ENCODE data around the gene CCR8.

CCR8 gene

DNA sequence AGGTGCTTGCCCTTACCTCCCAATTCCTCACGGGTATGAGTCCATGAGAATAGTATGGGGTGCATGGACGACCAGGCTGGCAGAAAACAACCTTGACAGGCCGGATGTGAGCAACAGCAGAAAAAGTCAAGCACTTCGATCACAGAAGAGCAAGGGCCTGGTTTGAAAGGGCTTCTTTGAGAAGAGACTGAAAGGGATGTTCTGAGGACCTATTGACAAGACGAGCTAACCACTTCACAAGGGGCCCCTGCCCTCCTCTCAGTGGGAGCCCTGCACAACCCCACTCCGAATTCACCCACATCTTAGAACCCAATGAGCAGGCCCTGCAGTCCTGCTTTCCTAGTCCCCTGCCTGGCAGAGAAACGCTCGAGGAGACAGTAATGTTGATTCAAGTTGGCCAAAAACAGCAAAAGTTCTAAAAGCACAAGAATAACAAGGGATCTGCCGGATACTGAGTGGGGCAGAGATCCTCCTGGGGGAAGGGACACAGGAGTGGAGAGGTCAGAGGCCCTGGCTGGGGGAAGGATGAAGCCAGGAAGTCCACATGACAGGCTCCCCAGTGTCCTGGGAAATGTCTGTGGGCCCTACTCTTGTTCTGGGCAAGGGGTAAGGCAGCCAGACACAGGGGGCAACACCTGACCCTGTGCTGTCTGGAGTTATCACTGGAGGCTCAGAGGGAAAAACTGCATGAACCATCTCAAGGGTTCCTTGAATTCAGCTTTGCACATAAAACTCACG is 34.9 kb upstream of the CCR8 start:
- TF ChIP-seq, protein P1, sequence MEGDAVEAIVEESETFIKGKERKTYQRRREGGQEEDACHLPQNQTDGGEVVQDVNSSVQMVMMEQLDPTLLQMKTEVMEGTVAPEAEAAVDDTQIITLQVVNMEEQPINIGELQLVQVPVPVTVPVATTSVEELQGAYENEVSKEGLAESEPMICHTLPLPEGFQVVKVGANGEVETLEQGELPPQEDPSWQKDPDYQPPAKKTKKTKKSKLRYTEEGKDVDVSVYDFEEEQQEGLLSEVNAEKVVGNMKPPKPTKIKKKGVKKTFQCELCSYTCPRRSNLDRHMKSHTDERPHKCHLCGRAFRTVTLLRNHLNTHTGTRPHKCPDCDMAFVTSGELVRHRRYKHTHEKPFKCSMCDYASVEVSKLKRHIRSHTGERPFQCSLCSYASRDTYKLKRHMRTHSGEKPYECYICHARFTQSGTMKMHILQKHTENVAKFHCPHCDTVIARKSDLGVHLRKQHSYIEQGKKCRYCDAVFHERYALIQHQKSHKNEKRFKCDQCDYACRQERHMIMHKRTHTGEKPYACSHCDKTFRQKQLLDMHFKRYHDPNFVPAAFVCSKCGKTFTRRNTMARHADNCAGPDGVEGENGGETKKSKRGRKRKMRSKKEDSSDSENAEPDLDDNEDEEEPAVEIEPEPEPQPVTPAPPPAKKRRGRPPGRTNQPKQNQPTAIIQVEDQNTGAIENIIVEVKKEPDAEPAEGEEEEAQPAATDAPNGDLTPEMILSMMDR (conservative IDR thresholded peaks at IDR 0.05) = no peak
- H3K27ac ChIP-seq = no peak overlapping the region

DNA sequence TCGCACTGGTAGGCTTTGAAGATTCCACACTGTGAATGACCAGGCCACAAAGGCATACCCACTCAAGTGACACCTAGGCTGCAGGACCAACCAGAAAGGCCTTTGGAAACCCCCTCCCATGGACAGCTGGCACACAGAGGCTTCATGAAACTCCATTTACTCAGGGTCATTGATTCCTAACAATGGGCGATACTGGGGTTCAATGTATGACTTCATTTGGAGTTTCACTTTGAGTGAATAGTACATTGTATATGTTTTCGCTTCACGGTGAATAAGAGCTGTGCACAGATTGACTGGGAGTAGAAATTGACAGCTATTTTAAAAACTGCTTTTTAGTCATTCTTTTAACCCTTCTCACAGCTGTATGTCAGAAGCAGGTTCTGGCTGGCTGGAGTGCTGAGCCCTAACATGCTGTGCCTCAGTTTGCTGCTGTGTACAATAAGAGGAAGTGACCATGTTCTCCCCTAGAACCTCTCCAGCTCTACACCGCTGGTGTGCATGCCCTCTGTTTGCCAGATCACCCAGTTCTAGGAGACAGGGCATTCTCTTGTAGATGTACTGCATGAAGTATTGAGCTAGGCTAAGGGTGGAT is 34.2 kb upstream of the CCR8 start:
- TF ChIP-seq, protein P1 (conservative IDR thresholded peaks at IDR 0.05) = no peak
- no peak overlapping the region for H3K27ac ChIP-seq

DNA sequence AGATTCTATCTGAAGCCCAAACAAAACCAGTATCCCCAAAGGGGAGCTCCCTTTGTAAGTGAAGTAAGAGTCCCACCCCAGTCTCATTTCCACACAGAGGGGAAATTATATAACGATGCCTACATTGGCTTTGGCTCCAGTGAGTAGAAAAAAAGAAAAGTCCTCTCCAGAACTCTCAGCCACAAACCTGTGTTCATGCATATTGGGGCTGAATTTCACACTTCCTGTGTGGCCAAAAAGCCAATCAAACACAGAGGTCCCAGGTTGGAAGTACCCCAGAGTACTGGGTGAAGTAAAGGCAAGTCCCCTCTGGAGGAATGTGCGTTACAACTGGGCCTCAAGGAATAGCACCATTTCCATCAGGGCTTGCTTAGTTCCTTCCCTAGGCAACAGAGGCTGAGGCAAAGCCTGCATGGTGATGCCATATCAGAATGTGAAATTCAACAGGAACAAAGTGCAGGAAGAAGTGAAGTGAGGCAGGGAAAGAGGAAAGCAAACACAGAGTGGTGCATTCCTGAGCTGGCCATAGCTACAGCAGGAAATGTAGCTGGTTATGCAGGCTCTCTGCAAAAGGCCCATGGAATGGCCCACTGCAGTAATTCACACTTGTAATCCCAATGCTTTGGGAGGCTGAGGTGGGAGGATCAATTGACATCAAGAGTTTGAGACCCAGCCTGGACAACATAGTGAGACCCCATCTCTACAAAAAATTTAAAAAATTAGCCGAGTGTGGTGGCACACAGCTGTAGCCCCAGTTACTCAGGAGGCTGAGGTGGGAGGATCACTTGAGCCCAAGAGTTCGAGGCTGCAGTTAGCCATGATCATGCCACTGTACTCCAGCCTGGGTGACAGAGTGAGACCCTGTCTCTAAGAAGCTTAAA is 33.1 kb upstream of the CCR8 start:
- no peak overlapping the region for H3K27ac ChIP-seq
- TF ChIP-seq, protein P1 (conservative IDR thresholded peaks at IDR 0.05) = no peak

DNA sequence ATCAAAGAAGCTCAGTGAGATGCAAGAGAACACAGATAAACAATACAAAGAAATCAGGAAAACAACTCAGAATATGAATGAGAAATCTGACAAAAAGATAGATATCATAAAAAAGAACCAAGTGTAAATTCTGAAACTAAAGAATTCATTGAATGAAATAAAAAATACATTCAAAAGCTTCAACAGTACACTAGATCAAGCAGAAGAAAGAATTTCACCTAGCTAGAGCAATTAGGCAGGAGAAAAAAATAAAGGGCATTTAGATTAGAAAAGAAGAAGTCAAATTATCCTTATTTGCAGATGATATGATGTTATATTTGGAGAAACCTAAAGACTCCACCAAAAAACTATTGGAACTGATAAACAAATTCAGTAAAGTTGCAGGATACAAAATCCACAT is 30.2 kb upstream of the CCR8 start:
- TF ChIP-seq, protein P1 (conservative IDR thresholded peaks at IDR 0.05) = no peak
- H3K27ac ChIP-seq = no peak overlapping the region

DNA sequence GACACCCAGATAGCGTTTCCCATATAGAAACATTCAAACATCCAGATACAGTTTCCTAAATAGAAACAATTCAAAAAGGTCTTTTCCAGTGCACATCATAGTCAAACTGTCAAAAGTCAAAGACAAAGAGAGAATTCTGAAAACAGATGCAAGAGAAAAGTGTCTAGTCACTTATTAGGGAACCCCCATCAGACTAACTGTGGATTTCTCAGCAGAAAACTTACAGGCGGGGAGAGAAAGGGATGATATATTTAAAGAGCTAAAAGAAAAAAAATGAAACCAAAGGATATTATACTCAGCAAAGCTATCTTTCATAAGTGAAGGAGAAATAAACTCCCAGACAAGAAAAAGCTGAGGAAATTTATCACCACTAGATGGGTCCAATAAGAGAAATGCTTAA is 27.3 kb upstream of the CCR8 start:
- H3K27ac ChIP-seq = no peak overlapping the region
- TF ChIP-seq, protein P1 (conservative IDR thresholded peaks at IDR 0.05) = no peak

DNA sequence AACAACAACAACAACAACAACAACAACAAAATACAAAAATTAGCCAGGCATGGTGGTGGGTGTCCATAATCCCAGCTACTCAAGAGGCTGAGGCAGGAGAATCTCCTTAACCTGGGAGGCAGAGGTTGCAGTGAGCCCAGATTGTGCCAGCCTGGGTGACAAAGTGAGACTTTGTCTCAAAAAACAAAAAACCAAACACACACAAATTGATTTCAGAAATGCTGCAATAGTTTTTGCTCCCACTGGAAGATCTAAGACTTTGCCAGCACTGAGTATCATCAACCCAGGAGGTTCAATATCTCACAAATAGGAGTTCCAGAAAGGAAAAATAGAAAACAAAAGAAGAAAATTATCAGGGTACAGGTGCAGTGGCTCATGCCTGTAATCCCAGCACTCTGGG is 16.2 kb upstream of the CCR8 start:
- H3K27ac ChIP-seq = no peak overlapping the region
- TF ChIP-seq, protein P1 (conservative IDR thresholded peaks at IDR 0.05) = no peak

DNA sequence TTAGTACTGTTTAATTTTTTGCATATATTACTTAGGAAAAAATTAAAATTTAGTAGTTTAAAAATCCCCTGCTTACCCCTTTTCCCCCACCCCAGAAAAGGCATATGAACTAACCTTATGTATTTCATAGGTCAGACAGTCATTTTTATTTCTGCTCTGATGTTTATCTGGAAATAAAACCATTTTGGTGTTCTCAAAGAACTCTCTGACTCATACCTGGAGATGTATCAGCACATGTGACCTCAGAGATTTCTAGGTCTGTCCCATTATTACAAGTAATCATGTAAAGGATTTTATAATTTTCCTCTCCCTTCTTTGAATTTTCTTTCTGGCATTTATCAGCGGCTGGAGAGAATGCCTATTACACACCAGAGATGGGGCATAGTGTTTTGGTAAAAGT is 14.1 kb upstream of the CCR8 start:
- TF ChIP-seq, protein P1 (conservative IDR thresholded peaks at IDR 0.05) = no peak
- H3K27ac ChIP-seq = no peak overlapping the region
